ENCODE measurements around the gene NAA16.
"Not testable (repeated sequence)": the region's sequence is repeated elsewhere in the genome, so short reads cannot be mapped to it uniquely, and the experiment has no call there.

Gene NAA16

DNA sequence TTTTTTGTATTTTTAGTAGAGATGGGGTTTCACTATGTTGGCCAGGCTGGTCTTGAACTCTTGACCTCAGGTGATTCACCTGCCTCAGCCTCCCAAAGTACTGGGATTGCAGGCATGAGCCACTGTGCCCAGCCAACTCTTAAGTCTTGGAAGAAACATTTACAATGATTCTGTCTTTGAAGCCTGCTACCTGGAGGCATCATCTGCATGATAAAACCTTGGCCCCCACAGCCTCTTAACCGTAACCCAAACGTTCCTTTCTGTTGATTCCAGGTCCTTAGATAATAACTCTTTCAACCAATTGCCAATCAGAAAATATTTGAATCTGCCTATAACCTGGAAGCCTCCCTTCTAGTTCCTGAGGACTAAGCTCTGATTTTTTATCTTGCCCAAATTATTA lies 31.9 kb upstream of the NAA16 start:
- ATAC-seq: not testable (repeated sequence)

- TF ChIP-seq PPARA (CRISPR knock-in tag; IDR thresholded peaks at IDR 0.05; ENCODE audit: borderline replicate concordance) (no peak), ISL1 (CRISPR knock-in tag; IDR thresholded peaks at IDR 0.05) (no peak), RARB (CRISPR knock-in tag; IDR thresholded peaks at IDR 0.05) (no peak), OSR1 (CRISPR knock-in tag; IDR thresholded peaks at IDR 0.05) (no peak), ZFP3 (CRISPR knock-in tag; IDR thresholded peaks at IDR 0.05) (no peak), CSDC2 (CRISPR knock-in tag; IDR thresholded peaks at IDR 0.05) (no peak), TOX (CRISPR knock-in tag; IDR thresholded peaks at IDR 0.05; ENCODE audit: borderline replicate concordance) (no peak), ZFP30 (CRISPR knock-in tag; IDR thresholded peaks at IDR 0.05) (no peak), ESRRG (CRISPR knock-in tag; IDR thresholded peaks at IDR 0.05) (no peak), BACH2 (CRISPR knock-in tag; IDR thresholded peaks at IDR 0.05; ENCODE audit: borderline replicate concordance) (no peak)
- ATAC-seq: no peak
Measured at GRCh38 chr13:41282129-41282571, 28.9 kb upstream of the NAA16 start.

GRCh38 chr13:41284512-41285288 lies 26.4 kb upstream of the NAA16 start:
- ATAC-seq: peak; percentile 88
- TF ChIP-seq, protein P1, sequence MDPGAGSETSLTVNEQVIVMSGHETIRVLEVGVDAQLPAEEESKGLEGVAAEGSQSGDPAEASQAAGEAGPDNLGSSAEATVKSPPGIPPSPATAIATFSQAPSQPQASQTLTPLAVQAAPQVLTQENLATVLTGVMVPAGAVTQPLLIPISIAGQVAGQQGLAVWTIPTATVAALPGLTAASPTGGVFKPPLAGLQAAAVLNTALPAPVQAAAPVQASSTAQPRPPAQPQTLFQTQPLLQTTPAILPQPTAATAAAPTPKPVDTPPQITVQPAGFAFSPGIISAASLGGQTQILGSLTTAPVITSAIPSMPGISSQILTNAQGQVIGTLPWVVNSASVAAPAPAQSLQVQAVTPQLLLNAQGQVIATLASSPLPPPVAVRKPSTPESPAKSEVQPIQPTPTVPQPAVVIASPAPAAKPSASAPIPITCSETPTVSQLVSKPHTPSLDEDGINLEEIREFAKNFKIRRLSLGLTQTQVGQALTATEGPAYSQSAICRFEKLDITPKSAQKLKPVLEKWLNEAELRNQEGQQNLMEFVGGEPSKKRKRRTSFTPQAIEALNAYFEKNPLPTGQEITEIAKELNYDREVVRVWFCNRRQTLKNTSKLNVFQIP (CRISPR knock-in tag; IDR thresholded peaks at IDR 0.05; ENCODE audit: borderline replicate concordance, low read depth): no peak
- TF ChIP-seq, protein P2, sequence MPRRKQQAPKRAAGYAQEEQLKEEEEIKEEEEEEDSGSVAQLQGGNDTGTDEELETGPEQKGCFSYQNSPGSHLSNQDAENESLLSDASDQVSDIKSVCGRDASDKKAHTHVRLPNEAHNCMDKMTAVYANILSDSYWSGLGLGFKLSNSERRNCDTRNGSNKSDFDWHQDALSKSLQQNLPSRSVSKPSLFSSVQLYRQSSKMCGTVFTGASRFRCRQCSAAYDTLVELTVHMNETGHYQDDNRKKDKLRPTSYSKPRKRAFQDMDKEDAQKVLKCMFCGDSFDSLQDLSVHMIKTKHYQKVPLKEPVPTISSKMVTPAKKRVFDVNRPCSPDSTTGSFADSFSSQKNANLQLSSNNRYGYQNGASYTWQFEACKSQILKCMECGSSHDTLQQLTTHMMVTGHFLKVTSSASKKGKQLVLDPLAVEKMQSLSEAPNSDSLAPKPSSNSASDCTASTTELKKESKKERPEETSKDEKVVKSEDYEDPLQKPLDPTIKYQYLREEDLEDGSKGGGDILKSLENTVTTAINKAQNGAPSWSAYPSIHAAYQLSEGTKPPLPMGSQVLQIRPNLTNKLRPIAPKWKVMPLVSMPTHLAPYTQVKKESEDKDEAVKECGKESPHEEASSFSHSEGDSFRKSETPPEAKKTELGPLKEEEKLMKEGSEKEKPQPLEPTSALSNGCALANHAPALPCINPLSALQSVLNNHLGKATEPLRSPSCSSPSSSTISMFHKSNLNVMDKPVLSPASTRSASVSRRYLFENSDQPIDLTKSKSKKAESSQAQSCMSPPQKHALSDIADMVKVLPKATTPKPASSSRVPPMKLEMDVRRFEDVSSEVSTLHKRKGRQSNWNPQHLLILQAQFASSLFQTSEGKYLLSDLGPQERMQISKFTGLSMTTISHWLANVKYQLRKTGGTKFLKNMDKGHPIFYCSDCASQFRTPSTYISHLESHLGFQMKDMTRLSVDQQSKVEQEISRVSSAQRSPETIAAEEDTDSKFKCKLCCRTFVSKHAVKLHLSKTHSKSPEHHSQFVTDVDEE (CRISPR knock-in tag; IDR thresholded peaks at IDR 0.05): no peak
- no peak for TF ChIP-seq CSDC2 (CRISPR knock-in tag; IDR thresholded peaks at IDR 0.05)
- TF ChIP-seq ESRRG (CRISPR knock-in tag; IDR thresholded peaks at IDR 0.05): no peak
- TF ChIP-seq ZNF8 (CRISPR knock-in tag; IDR thresholded peaks at IDR 0.05): no peak
- TF ChIP-seq GLIS3 (CRISPR knock-in tag; IDR thresholded peaks at IDR 0.05): no peak
- peak; percentile 11; the same call in 1 of the 2 replicates for TF ChIP-seq ZFP3 (CRISPR knock-in tag; IDR thresholded peaks at IDR 0.05)
- no peak for TF ChIP-seq TOX (CRISPR knock-in tag; IDR thresholded peaks at IDR 0.05; ENCODE audit: borderline replicate concordance)
- TF ChIP-seq ISL1 (CRISPR knock-in tag; IDR thresholded peaks at IDR 0.05): peak; percentile 91
- TF ChIP-seq TCF4 (CRISPR knock-in tag; IDR thresholded peaks at IDR 0.05; ENCODE audit: borderline replicate concordance): no peak
- TF ChIP-seq CREB5 (CRISPR knock-in tag; IDR thresholded peaks at IDR 0.05; ENCODE audit: low read depth): no peak

- no peak for TF ChIP-seq OSR1 (CRISPR knock-in tag; IDR thresholded peaks at IDR 0.05)
- no peak for ATAC-seq
Measured at GRCh38 chr13:41286370-41286769, 24.7 kb upstream of the NAA16 start.

DNA sequence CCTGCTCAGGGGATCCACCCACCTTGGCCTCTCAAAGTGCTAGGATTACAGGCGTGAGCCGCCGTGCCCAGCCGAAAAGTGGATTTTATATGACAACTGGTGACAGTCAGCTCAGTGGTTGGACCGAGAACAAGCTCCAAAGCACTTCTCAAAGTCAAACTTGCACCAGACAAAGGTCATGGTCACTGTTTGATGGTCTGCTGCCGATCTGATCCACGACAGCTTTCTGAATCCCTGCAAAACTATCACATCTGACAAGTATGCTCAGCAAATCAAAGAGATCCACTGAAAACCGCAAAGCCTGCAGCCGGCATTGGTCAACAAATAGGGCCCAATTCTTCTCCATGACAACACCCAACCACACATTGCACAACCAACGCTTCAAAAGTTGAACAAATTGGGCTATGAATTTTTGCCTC lies 21.6 kb upstream of the NAA16 start:
- ATAC-seq: no peak
- TF ChIP-seq ZNF70 (CRISPR knock-in tag; IDR thresholded peaks at IDR 0.05): no peak
- TF ChIP-seq, protein P1 (CRISPR knock-in tag; IDR thresholded peaks at IDR 0.05; ENCODE audit: borderline replicate concordance, low read depth): no peak
- no peak for TF ChIP-seq TCF4 (CRISPR knock-in tag; IDR thresholded peaks at IDR 0.05; ENCODE audit: borderline replicate concordance)
- no peak for TF ChIP-seq SNAI2 (CRISPR knock-in tag; IDR thresholded peaks at IDR 0.05)
- no peak for TF ChIP-seq ISL1 (CRISPR knock-in tag; IDR thresholded peaks at IDR 0.05)
- TF ChIP-seq TOX (CRISPR knock-in tag; IDR thresholded peaks at IDR 0.05; ENCODE audit: borderline replicate concordance): no peak
- TF ChIP-seq BACH2 (CRISPR knock-in tag; IDR thresholded peaks at IDR 0.05; ENCODE audit: borderline replicate concordance): no peak
- no peak for TF ChIP-seq ARNTL (CRISPR knock-in tag; IDR thresholded peaks at IDR 0.05; ENCODE audit: borderline replicate concordance, low read depth)
- TF ChIP-seq PPARA (CRISPR knock-in tag; IDR thresholded peaks at IDR 0.05; ENCODE audit: borderline replicate concordance): no peak
- no peak for TF ChIP-seq OSR1 (CRISPR knock-in tag; IDR thresholded peaks at IDR 0.05)
- TF ChIP-seq GLIS3 (CRISPR knock-in tag; IDR thresholded peaks at IDR 0.05): no peak
- TF ChIP-seq, protein P3, sequence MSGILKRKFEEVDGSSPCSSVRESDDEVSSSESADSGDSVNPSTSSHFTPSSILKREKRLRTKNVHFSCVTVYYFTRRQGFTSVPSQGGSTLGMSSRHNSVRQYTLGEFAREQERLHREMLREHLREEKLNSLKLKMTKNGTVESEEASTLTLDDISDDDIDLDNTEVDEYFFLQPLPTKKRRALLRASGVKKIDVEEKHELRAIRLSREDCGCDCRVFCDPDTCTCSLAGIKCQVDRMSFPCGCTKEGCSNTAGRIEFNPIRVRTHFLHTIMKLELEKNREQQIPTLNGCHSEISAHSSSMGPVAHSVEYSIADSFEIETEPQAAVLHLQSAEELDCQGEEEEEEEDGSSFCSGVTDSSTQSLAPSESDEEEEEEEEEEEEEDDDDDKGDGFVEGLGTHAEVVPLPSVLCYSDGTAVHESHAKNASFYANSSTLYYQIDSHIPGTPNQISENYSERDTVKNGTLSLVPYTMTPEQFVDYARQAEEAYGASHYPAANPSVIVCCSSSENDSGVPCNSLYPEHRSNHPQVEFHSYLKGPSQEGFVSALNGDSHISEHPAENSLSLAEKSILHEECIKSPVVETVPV (CRISPR knock-in tag; IDR thresholded peaks at IDR 0.05): no peak
- TF ChIP-seq ZNF8 (CRISPR knock-in tag; IDR thresholded peaks at IDR 0.05): no peak
- TF ChIP-seq, protein P2 (CRISPR knock-in tag; IDR thresholded peaks at IDR 0.05): no peak
- no peak for TF ChIP-seq ZFP3 (CRISPR knock-in tag; IDR thresholded peaks at IDR 0.05)
